Measurements from ENCODE around the gene TLCD3A.

The TLCD3A gene

DNA sequence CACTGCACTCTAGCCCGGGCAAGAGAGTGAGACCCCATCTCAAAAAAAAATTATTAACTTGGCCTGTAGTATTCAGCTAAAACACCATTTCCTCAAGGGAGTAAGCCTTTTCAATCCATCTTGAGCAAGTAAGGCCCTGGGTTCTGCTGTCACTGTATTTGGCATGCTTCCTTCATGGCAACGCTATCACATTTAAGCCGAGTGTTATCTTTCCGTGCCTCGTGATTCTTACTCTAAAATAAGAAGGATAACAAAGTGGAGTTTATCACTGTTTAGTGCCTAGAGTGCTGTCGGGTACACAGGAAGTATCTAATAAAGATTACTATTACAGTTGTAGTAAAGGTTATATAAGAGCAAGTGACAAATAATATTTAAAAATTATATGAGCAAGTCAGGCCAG, 26.5 kb upstream of the TLCD3A start:
- DNase-seq (ENCODE audit: low read depth in 2 of 3, low spot score in 2 of 3) = no peak

DNA sequence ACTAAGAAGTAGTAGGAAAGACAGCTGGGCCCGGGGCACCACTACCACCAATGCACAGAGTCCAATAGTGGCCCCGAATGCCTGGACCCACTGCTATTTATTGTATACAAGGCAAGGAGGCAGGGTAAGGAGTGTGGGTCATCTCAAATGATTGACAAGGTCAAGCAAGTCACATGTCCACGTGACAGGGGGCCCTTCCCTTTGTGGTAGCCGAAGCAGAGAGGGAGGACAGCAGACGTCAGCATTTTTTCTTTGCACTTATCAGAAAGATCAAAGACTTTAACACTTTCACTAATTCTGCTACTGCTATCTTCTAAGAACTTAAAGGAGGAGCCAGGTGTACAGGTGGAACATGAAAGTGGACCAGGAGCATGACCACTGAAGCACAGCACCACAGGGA, 24.3 kb upstream of the TLCD3A start:
- no peak for DNase-seq (ENCODE audit: low read depth in 2 of 3, low spot score in 2 of 3)

DNA sequence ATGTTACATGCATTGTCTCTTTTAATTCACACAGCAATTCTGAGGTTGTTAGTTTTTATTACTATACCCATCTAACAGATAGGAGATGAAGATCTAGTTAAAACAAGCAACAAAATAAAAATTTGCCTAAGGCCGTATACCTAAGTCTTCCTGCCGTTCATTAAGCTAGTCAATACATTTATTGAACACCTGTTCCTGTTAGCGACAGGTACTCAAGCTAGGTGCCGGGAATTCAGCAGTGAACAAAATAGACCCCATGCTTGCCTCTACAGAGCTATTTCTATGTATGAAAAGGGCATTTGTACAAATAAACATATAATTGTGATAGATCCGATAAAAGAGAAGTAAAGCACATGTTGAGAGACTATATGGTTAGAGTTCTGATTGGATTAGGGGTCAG, 14.3 kb upstream of the TLCD3A start:
- no peak for DNase-seq (ENCODE audit: low read depth in 2 of 3, low spot score in 2 of 3)

DNA sequence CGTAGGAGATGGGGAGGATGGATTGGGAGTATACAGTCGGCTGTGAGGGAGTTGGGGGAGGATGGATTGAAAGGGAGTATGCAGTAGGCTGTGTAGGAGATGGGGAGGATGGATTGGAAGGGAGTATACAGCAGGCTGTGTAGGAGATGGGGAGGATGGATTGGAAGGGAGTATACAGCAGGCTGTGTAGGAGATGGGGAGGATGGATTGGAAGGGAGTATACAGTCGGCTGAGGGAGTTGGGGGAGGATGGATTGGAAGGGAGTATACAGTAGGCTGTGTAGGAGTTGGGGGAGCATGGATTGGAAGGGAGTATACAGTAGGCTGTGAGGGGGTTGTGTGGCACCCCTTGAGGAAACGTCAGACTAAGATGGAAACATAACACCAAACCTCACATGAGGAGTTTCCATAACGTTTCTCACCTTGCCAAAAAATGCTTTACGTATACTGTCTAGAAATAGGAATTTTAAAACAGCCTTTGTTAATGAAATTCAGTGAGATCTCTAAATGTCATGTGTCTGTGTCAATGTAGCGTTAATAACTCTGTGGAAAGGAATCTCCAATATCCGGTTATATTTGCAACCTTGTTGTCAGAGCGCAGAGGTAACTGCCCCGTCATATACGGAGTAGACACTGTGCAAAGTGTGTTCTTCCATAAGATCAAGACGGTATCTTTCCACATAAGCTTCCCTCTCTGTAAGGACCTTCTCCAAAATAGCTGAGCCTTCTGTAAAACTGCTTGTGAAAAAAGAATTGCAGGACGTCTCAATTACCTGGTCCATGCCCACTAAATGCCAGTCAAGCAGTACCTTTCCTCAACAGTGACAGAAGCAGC, 11.5 kb upstream of the TLCD3A start:
- DNase-seq (ENCODE audit: low read depth in 2 of 3, low spot score in 2 of 3) = no peak

DNA sequence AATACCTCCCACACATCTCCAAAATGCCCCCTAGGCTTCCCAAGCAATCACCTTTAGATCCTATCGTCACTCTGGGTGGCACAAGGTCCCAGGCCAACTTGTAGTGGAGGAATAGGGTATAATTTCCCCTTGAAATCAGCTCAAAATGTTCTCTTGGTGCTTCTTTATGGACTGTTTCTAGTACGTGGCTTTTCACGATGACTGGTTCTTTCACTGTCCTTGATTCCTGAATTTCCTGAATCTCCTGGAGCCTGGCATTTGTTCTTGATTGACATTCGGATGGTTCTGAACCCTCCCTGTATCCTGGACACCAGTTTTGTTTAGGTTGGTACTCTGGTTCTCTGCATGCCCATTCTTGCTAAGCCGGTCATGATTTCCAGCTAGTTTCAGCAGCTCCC, 10.9 kb upstream of the TLCD3A start:
- no peak for DNase-seq (ENCODE audit: low read depth in 2 of 3, low spot score in 2 of 3)

DNA sequence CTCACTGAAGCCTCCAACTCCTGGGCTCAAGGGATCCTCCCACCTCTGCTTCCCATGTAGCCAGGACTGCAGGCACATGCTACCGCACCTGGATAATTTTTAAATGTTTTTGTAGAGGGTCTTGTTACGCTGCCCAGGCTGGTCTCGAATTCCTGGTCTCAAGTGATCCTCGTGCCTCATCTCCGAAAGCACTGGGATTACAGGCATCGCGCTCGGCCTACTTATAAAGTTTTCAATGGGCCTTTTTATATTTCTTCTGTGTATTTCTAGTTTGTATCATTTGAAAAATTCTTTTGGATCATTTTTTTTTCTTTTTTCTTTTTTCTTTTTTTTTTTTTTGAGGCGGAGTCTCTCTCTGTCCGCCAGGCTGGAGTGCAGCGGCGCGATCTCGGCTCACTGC, 7.3 kb upstream of the TLCD3A start:
- no peak for DNase-seq (ENCODE audit: low read depth in 2 of 3, low spot score in 2 of 3)

DNA sequence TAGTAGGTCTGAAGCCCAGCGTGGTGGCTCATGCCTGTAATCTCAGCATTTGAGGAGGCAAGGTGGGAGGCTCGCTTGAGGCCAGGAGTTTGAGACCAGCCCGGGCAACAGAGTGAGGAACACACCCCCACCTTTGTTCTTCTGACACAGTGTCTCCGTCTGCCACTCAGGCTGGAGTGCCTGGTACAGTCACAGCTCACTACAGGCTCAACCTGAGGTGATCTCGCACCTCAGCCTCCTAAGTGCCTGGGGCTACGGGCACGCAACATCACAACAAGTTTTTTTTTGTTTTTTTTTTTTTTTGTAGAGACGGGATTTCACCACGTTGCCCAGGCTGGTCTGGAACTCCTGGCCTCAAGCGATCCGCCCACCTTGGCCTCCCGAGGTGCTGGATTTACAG, 6.7 kb upstream of the TLCD3A start:
- no peak for DNase-seq (ENCODE audit: low read depth in 2 of 3, low spot score in 2 of 3)

DNA sequence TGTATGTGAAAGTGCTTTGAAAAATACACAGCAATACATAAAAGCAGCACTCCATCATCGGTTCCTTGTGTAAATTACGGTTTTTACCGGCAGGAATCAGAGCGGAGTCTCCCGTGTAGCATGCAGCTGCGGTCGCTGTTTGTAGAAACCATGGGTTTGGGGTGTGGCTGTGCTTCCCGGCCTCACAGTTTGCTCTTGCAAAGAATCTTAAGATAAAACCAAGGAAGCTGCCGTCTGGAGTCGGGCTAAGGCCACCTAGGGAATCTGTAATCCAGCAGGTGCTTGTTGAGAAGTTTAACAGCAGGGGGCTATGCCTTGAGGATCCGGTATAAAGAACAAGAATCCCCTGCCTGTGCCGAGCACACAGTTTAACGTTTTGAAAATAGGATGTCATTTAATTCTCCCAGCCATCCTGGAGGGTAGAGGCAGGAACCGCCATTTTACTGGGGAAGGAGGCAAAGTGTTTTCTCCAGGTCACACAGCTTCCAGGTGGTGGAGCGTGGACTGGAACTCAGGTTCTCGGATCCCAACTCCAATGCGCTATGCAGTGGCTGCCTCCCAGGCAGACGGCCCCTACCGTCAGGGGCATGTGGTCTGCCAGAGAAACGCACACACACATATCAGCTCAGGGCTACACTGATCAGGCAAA, 6.0 kb upstream of the TLCD3A start:
- no peak for DNase-seq (ENCODE audit: low read depth in 2 of 3, low spot score in 2 of 3)

DNA sequence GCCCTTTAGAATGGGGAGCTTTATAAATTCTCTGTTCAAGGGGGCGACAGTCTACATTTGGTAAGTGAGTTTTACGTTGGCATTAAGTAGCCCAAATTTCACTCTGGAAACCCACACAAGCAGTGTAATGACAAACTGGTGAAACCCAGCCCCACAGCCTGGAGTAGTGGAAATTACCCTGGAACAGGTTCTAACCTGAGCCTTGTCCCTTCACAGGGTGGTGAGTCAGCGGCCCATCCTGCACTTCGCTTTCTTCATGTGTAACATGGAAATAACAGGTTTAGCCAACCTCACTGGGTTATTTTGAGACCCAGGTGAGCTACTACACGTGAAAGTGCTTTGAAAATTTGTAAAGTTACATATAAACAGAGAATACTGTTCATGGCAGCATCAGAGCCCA, 3.5 kb upstream of the TLCD3A start:
- no peak for DNase-seq (ENCODE audit: low read depth in 2 of 3, low spot score in 2 of 3)

DNA sequence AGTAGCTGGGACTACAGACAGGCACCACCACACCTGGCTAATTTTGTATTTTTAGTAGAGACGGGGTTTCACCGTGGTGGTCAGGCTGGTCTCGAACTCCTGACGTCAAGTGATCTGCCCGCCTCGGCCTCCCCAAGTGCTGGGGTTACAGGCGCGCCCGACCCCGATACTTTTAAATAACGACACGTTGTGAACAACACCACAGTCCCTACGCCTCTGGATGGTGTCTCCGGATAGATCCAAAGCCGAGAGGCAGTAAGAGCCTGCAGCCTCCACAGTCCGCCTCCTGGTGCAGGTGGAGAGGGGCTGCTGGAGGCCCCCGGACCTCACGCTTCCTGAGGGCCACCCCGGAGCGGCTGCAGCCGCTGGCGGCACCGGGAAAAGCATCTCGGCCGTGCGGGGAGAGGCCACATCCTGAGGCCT, 741 bp upstream of the TLCD3A start:
- DNase-seq (ENCODE audit: low read depth in 2 of 3, low spot score in 2 of 3) = peak in 2 of 3 experiments; percentile 4 to 15

DNA sequence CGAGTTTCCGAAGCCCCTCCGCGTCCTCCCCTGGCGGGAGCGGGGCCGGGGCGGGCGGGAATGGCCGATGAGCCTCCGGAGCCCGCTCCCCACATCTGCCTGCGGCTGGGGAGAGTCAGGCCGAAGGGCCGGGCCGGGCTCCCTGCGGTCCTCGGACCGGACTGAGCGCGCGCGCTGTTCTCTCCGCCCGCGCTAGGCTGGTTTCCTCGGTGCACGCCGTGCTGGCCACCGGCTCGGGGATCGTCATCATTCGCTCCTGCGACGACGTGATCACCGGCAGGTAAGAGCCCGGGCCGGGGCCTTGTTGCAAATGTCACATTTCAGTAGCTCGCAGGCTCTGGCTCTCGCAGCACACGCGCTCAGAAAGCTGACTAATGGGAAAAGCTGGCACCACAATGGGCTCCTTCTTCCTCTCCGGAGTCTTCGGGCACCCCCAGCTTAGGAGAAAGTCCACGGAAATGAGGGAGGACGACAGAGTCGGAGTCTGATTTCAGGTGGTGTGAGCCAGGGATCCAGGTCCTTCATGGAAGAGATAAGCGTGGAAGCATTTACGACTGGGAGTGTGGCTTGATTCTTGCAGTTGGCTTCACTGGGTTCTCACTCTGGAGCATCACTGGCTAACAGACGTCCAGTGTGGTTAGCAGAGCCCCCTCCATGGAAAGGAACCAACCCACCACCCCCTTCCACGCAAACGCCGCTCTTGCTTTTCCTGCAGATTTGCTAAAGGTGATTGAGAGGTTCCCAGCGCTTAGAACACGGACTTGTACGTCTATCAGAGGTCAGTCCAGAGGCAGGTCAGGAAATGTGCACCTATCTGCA, 715 bp downstream of the TLCD3A start:
- DNase-seq (ENCODE audit: low read depth in 2 of 3, low spot score in 2 of 3) = peak in 2 of 3 experiments; percentile 15 to 31

DNA sequence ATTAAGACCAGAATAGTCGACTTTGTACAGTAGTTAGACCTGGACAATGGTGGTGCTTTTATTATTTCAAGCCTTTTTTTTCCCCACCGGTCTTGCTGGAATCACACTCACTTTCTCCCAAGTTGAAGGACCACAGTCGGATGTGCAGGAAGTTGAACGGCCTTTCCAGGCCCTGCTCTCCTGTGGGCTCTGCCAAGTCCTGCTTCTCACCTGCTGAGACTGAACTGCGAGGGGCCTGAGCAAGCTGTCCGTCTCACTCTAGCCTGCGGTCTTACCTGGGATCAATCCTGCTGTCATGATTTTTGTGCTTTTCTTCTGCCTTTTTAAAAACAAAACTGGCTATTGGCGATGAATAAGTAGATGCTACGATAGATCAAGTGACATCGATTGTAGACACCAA, 1.3 kb downstream of the TLCD3A start:
- no peak for DNase-seq (ENCODE audit: low read depth in 2 of 3, low spot score in 2 of 3)

DNA sequence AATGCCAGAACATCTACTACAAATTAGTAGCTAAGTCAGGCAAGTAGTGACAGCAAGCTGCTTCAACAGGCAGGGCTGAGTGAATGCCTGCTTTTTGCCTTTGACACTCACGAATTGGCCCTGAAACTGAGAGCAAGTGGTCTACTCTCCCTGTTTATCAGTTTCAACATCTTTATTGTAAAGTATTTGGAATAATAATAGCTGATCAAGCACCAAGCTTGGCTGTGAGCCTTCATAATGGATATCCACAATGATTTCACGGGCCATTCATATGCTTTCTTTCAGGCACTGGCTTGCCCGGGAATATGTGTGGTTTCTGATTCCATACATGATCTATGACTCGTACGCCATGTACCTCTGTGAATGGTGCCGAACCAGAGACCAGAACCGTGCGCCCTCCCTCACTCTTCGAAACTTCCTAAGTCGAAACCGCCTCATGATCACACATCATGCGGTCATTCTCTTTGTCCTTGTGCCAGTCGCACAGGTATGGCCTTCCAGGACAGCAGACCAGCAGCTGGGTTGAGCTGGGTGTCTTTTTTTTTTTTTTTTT, 5.2 kb downstream of the TLCD3A start:
- no peak for DNase-seq (ENCODE audit: low read depth in 2 of 3, low spot score in 2 of 3)

DNA sequence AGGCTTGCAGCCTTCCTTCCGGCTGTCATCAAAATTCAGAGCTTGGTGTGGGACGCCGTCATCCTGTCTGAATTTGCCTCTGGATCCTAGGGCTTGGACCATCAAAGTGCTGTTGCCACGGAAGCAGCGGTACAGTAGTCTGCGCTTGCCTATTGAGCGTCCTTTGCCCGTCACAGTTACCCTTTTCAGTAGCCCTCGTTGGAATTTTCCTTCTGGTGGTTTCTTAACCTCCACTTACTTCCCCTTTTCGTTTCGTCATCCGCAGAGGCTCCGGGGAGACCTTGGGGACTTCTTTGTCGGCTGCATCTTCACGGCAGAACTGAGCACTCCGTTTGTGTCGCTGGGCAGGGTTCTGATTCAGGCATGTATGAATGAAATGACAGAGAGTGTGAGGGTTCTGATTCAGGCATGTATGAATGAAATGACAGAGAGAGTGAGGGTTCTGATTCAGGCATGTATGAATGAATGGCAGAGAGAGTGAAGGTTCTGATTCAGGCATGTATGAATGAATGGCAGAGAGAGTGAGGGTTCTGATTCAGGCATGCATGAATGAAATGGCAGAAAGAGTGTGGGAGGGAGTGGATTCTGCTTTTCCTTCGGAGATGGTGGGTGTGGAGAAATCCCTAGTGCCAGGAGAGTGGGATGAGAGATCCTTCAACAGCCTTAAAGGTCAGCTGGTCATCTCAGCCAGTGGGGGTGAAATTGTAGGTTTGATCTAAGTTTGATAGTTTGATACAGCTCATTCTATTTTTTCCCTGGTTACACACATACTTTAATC, 8.0 kb downstream of the TLCD3A start:
- DNase-seq (ENCODE audit: low read depth in 2 of 3, low spot score in 2 of 3) = no peak

DNA sequence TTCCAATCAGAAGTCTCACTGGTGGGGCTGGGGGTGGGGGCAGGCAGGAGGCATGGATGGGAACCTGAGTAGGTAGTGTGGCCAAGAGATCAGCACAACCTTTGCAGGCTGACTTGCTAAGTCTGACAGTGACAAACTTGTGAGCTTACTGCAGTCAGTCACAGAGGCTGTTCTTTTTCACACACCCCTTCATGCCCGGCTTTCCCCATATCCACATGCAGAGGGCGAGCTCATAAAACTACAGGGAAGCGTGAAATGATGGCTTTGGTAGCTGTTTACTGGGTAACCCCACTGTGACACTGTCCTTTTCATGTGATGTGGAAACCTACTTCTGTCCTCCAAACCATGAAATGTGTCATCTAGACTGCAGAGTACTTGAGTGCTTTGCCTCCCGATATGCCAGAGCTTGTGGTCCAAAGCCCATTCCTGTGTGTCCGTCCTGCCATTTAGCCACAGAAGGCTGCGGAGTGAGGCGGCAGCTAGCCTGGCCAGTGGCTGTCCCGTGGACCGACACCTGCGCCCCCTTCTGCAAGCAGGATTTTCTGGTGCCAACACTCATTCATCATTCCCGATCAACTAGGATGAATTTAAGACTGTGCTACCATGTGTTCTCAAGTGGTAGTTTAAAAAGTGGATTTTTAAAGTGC, 9.9 kb downstream of the TLCD3A start:
- DNase-seq (ENCODE audit: low read depth in 2 of 3, low spot score in 2 of 3) = no peak

DNA sequence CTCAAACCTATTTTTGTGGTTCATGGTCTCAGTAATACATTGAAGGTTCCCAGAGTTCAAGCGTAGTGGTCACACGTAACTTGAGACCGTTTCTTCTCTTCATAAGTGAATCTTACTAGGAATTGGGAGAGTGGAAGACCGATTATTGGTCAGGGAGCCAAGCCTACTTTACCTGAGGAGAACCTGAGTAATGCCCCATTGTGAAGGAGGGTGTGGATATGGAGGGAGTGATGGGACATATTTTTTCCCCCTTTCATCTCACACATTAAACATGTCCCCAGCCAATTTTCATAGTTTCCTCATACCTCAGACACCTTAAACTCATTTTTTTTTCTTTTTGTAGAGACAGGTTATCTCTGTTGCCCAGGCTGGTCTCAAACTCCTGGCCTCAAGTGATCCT, 10.7 kb downstream of the TLCD3A start:
- no peak for DNase-seq (ENCODE audit: low read depth in 2 of 3, low spot score in 2 of 3)

DNA sequence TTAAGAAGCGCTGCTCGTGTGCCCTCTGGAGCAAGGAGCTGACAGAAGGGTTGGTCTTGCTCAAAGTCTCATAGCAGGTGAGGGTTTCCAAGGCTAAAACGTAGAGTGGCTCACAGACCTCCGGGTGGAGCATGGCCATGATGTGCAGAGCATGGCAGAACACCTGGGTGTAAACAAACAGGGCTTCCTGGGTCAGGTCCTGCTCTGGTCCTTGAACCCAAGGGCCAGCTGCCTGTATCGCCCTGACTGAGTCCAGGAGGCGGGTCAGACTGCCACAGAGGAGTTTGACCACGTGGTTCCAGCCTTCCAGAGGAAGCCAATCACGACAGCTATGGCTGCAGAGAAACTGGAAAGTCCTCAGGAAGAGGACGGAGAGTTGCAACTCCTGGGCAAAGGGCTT, 12.5 kb downstream of the TLCD3A start:
- no peak for DNase-seq (ENCODE audit: low read depth in 2 of 3, low spot score in 2 of 3)

DNA sequence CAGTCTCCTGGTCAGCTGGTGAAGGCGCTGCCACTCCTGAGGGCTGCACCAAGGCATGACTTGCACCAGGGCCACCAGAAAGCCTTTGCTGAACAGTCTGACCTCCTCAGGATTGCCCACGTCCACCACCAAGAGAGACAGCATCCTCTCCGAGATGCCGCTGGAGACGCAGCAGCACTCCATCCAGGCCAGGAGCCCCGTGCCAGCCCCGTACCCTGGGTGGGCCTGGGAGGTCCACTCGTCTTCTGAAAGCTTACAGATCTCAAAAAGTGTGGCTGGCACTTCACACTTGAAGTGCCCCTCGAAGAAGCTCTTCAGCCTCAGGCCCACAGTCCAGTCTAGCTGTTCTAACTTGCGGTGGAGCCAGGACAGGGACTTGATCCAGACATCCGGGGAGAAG, 13.0 kb downstream of the TLCD3A start:
- no peak for DNase-seq (ENCODE audit: low read depth in 2 of 3, low spot score in 2 of 3)

DNA sequence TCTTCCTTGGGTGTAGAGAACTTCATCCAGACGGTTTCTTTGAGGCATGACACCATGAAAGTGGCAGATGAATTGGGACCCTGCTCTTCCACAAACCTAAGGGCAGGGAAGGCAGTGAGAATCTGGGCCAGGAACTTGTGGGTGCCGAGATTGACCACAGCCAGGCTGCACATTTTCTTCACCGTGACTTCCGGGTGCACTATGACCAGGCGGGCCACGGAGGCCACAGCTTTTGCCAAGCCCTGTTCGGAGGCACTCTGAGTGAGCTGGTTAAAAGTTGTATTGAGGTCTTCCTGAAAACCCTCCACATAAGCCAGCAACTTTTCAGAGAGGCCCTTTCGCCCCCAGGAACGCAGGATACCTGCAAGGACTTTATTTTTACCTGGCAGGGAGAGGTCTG, 13.8 kb downstream of the TLCD3A start:
- DNase-seq (ENCODE audit: low read depth in 2 of 3, low spot score in 2 of 3) = no peak
